Measurements from ENCODE around the gene LMO7.

- TF ChIP-seq EP300 (IDR thresholded peaks at IDR 0.05; ENCODE audit: borderline replicate concordance) (no peak), CEBPB (IDR thresholded peaks at IDR 0.05) (no peak), REST (IDR thresholded peaks at IDR 0.05; ENCODE audit: low read depth) (no peak), ZBTB7A (IDR thresholded peaks at IDR 0.05; ENCODE audit: low read depth) (no peak), YY1 (IDR thresholded peaks at IDR 0.05; ENCODE audit: low read depth) (no peak), USF1 (IDR thresholded peaks at IDR 0.05) (no peak), TAF1 (IDR thresholded peaks at IDR 0.05; ENCODE audit: low read depth) (no peak), MAX (IDR thresholded peaks at IDR 0.05) (no peak), EGR1 (IDR thresholded peaks at IDR 0.05) (no peak), TEAD4 (IDR thresholded peaks at IDR 0.05) (no peak), TCF12 (IDR thresholded peaks at IDR 0.05; ENCODE audit: low read depth) (no peak), RAD21 (IDR thresholded peaks at IDR 0.05; ENCODE audit: low read depth) (no peak), NFIC (IDR thresholded peaks at IDR 0.05) (no peak), CREB1 (IDR thresholded peaks at IDR 0.05; ENCODE audit: low read depth) (no peak)
Observed at GRCh38 chr13:75596657-75597182, 39.4 kb upstream of the LMO7 start.
